GM12892 (cell line): ENCODE data around the gene IFIT3.

Experiments
- POLR2A ChIP-seq: IDR thresholded peaks from 2 replicates; pipeline ENCODE4 v1.6.1; 2011; ENCODE audit warnings: low read depth, low read length, control low read depth
- POLR2AphosphoS5 ChIP-seq: IDR thresholded peaks from 2 replicates; pipeline ENCODE4 v1.6.1; 2011; ENCODE audit warnings: low read depth, low read length, control low read depth

DNA sequence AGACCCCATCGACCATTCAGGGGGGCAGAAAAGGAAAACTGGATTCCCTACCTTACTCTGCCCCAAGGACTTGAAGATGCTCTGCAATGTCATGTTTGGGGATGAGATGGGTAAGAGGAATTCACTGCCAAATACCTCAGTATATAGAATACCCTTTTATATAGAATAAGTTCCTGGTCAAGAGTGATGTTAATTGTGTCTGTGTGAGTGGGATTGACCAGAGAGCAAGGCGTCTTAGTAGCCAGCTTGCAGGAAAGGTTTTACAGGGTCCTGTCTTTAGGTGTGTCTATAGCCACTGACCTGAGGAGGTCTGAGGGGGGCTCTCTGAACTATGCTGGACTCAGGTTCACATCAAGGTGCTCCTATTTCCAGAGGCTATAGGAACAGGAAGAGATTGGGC is 1.4 kb downstream of the IFIT3 start:
- TF ChIP-seq POLR2AphosphoS5 (no peak), POLR2A (no peak)
